ENCODE results near the gene ATF6. TPM values are rescaled to one million over a fixed set of nuclear protein-coding genes. Genes with fewer than 3 reads are reported as not detected.

The ATF6 gene
- total and polyA plus RNA-seq, 2 donors (not counting 1 experiment from before 2014, with no cell fraction given): 5.7 to 26.6 TPM

DNA sequence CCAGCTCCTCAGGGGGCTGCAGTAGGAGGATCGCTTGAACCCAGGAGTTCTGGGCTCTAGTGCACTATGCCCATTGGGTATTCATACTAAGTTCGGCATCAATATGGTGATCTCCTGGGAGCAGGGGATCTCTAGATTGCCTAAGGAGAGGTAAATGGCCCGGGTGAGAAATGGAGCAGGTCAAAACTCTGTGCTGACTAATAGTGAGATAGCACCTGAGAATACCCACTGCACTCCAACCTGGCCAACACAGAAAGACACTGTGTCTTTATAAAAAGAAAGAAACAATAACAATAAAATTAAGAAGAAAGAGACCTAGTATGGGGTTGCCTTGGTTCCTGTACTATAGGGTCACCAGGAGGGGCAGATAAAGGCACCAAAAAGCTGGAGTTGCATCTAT is 30.3 kb upstream of the ATF6 start:
- ATAC-seq (ENCODE audit: low read depth): no peak
- no peak overlapping the region for H3K4me2 ChIP-seq (replicated peaks; ENCODE audit: low read depth, low read length, poor library complexity, severe bottlenecking)

DNA sequence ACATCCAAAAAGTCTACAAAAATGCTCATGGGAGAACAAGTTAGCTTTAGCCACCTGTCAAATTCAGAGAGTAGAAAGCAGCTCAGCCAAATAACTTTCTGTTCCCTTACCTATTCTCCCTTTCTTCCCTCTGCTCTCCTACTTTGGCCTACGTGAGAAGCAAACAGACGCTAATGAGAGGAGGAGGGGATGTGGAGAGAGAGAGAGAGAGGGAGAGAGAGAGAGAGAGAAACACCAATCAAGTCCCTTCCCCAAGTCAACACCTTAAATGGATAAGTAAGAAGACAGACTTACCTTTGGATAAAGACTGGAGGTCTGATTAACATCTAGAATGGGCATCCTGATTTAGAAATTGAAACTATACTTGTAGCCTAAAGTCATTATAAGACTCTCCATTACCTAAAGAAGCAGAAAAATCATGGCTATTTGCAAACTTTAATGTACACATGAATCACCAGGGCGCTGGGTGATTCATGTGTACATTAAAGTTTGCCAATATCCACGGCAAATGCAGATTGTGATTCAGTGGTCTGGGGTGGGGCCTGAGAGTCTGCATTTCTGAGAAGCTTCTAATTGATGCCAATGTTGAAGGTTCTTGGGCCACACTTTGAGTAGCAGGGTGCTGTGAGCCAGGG is 29.7 kb upstream of the ATF6 start:
- Histone ChIP-seq H4K20me1 (ENCODE audit: control insufficient read depth, insufficient read depth, low read length, poor library complexity, severe bottlenecking) (no peaks in the 10 kb centered on the region), H3K4me2 (replicated peaks; ENCODE audit: low read depth, low read length, poor library complexity, severe bottlenecking) (no peak overlapping the region), H3K36me3 (replicated peaks in 1 of 2; ENCODE audit: control extremely low read depth in 1 of 2, control insufficient read depth in 1 of 2, extremely low read depth in 1 of 2, insufficient read depth in 2 of 2, low read length in 1 of 2) (no peaks in the 10 kb centered on the region), H3K27me3 (replicated peaks in 1 of 4; ENCODE audit: control extremely low read depth in 1 of 4, control insufficient read depth in 3 of 4, insufficient read depth in 4 of 4, low read length in 3 of 4) (no peaks in the 10 kb centered on the region), H3K9me3 (ENCODE audit: control extremely low read depth in 1 of 3, control insufficient read depth in 2 of 3, insufficient read depth in 1 of 3, low read length in 2 of 3) (no peaks in the 10 kb centered on the region), H3K4me1 (ENCODE audit: control insufficient read depth in 2 of 2, insufficient read depth in 2 of 2, low read length in 2 of 2) (peaks cover 33% of the 10 kb centered on the region in 2 donors), H3K4me3 (ENCODE audit: control extremely low read depth in 1 of 5, extremely low read depth in 1 of 5, insufficient read depth in 1 of 5, low read depth in 2 of 5, low read length in 4 of 5) (no peak overlapping the region), H2AFZ (ENCODE audit: insufficient read depth, low read depth, low read length, poor library complexity, severe bottlenecking) (no peak overlapping the region), H3K79me2 (ENCODE audit: control insufficient read depth, insufficient read depth, low read length) (no peaks in the 10 kb centered on the region), H3K27ac (ENCODE audit: low read length in 2 of 2) (no peak overlapping the region), H3K9ac (ENCODE audit: low read length) (no peak overlapping the region)
- TF ChIP-seq, protein P1, sequence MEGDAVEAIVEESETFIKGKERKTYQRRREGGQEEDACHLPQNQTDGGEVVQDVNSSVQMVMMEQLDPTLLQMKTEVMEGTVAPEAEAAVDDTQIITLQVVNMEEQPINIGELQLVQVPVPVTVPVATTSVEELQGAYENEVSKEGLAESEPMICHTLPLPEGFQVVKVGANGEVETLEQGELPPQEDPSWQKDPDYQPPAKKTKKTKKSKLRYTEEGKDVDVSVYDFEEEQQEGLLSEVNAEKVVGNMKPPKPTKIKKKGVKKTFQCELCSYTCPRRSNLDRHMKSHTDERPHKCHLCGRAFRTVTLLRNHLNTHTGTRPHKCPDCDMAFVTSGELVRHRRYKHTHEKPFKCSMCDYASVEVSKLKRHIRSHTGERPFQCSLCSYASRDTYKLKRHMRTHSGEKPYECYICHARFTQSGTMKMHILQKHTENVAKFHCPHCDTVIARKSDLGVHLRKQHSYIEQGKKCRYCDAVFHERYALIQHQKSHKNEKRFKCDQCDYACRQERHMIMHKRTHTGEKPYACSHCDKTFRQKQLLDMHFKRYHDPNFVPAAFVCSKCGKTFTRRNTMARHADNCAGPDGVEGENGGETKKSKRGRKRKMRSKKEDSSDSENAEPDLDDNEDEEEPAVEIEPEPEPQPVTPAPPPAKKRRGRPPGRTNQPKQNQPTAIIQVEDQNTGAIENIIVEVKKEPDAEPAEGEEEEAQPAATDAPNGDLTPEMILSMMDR (IDR thresholded peaks at IDR 0.05): no peak
- no peak for TF ChIP-seq EZH2 (IDR thresholded peaks at IDR 0.05; ENCODE audit: borderline replicate concordance, insufficient read depth, low read depth, low read length, poor library complexity, severe bottlenecking)
- no peak for DNase-seq
- WGBS (ENCODE audit: insufficient coverage): 92% methylated on average over 2 of the region's 4 CpGs
- H3K27ac Mint-ChIP-seq: peak overlapping the region; percentile 86
- ChIA-PET POLR2A (interaction anchor here (2.0 to 5.7 kb wide), 2 partner anchors 9 to 10 kb away, joined by 5 to 82 read pairs; no protein-coding TSS in a partner anchor), CTCF (interaction anchor here (1.1 to 7.9 kb wide), 9 partner anchors 7 to 262 kb away, joined by 3 to 142 read pairs (median 5); partner anchors contain the start of genes DUSP12, FCRLA and FCRLB)
- intact Hi-C loops (cut with micrococcal nuclease): no loop called here
- no peaks in the 10 kb centered on the region for H3K9me3 Mint-ChIP-seq (ENCODE audit: insufficient read depth)
- no peaks in the 10 kb centered on the region for H3K27me3 Mint-ChIP-seq
- no peak overlapping the region for H3K4me3 Mint-ChIP-seq
- H3K4me1 Mint-ChIP-seq: peaks cover 39% of the 10 kb centered on the region
- ATAC-seq (ENCODE audit: low read depth): no peak

More for the DNA sequence above, 30.3 kb upstream of the ATF6 start:
- no peaks in the 10 kb centered on the region for H3K9me3 Mint-ChIP-seq (ENCODE audit: insufficient read depth)
- Histone ChIP-seq H3K9ac (ENCODE audit: low read length) (no peak overlapping the region), H3K27ac (ENCODE audit: low read length in 2 of 2) (no peak overlapping the region), H3K79me2 (ENCODE audit: control insufficient read depth, insufficient read depth, low read length) (no peaks in the 10 kb centered on the region), H2AFZ (ENCODE audit: insufficient read depth, low read depth, low read length, poor library complexity, severe bottlenecking) (no peak overlapping the region), H3K27me3 (replicated peaks in 1 of 4; ENCODE audit: control extremely low read depth in 1 of 4, control insufficient read depth in 3 of 4, insufficient read depth in 4 of 4, low read length in 3 of 4) (no peaks in the 10 kb centered on the region), H3K36me3 (replicated peaks in 1 of 2; ENCODE audit: control extremely low read depth in 1 of 2, control insufficient read depth in 1 of 2, extremely low read depth in 1 of 2, insufficient read depth in 2 of 2, low read length in 1 of 2) (no peaks in the 10 kb centered on the region), H3K9me3 (ENCODE audit: control extremely low read depth in 1 of 3, control insufficient read depth in 2 of 3, insufficient read depth in 1 of 3, low read length in 2 of 3) (no peaks in the 10 kb centered on the region), H4K20me1 (ENCODE audit: control insufficient read depth, insufficient read depth, low read length, poor library complexity, severe bottlenecking) (no peaks in the 10 kb centered on the region), H3K4me3 (ENCODE audit: control extremely low read depth in 1 of 5, extremely low read depth in 1 of 5, insufficient read depth in 1 of 5, low read depth in 2 of 5, low read length in 4 of 5) (no peak overlapping the region), H3K4me1 (ENCODE audit: control insufficient read depth in 2 of 2, insufficient read depth in 2 of 2, low read length in 2 of 2) (peaks cover 27% of the 10 kb centered on the region in 2 donors)
- no peak overlapping the region for H3K27ac Mint-ChIP-seq
- DNase-seq: no peak
- no peak overlapping the region for H3K4me3 Mint-ChIP-seq
- intact Hi-C loops (cut with micrococcal nuclease): no loop called here
- ChIA-PET CTCF (interaction anchor here (1.3 to 7.4 kb wide), 4 partner anchors 7 to 248 kb away, joined by 3 to 142 read pairs (median 44); partner anchors contain the start of gene FCRLA), POLR2A (interaction anchor here (2.0 kb wide), 1 partner anchor 10 kb away, joined by 5 read pairs; no protein-coding TSS in a partner anchor)
- H3K4me1 Mint-ChIP-seq: peaks cover 33% of the 10 kb centered on the region
- H3K27me3 Mint-ChIP-seq: no peaks in the 10 kb centered on the region
- 89% methylated on average over 2 of the region's 3 CpGs for WGBS (ENCODE audit: insufficient coverage)
- TF ChIP-seq EZH2 (IDR thresholded peaks at IDR 0.05; ENCODE audit: borderline replicate concordance, insufficient read depth, low read depth, low read length, poor library complexity, severe bottlenecking): no peak
- TF ChIP-seq, protein P1 (IDR thresholded peaks at IDR 0.05): no peak
